ENCODE results near the gene EIF6. TPM values are rescaled to one million over a fixed set of nuclear protein-coding genes. Genes with fewer than 3 reads are reported as not detected.
A peak's percentile ranks its signal among the peaks of the same experiment; 100 is the strongest.

The EIF6 gene
- total RNA-seq, 3 donors from 2014 or later = 105 to 206 (median 182) TPM

GRCh38 chr20:35292504-35293285, 8.1 kb upstream of the EIF6 start:
- intact Hi-C loops (cut with DNase I, micrococcal nuclease) = no loop called here
- TF ChIP-seq CTCF (IDR thresholded peaks at IDR 0.05) = no peak
- DNase-seq (peak in 1 of 3 donors; percentile 7), ATAC-seq (no peak)
- Histone ChIP-seq H3K36me3 (ENCODE audit: low read depth) (no peaks in the 10 kb centered on the region), H3K4me1 (ENCODE audit: low read depth) (no peaks in the 10 kb centered on the region), H3K9me3 (no peaks in the 10 kb centered on the region), H3K4me3 (no peak overlapping the region)

DNA sequence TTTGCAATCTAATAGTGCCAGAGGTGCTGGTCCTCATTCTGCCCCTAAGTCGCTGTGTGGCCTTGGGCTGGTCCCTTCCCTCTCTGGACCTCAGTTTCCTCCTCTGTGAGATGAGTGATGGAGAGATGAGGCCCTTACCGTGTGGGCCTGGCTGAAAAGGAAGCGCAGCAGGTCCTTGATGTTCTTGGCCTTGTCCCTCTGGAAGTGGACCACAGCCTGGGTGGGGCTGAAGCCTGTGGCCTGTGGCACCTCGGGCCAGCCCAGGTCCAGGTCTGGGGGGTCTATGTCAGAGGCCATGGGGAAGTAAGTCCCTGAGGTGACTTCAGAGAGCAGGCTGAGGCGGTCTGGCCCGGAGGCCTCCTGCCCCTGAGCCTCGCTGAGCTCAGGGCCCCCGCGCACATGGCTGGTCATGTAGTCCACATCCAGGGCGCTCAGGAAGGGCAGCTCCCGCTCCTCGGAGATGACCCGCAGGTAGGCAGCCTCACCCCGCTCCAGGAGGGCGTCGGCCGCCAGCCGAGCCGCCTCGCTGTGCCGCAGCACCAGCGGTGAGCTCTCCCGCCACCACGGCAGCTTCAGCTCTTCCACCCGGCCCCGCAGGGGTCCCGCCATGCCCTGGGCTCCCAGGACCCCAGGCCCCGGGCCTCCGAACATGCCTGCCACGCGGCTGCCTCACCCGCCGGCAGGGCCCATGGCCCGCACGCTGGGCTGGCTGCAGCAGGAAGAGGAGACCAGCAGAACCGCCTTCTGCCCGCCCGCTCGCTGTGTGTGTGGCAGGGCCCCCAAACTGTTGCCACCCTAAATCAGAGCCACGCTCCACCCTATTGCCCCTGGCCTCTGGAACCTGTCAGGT, 7.3 kb upstream of the EIF6 start, which contains the start of gene FAM83C:
TSS of gene FAM83C (minus strand) at position 772 of the 850 bp plus-strand sequence. CDS start at position 651, 121 bp downstream.
- no peak for TF ChIP-seq CTCF (IDR thresholded peaks at IDR 0.05)
- no peak within 1 kb of the TSS for H3K4me3 ChIP-seq
- no peaks in the 10 kb centered on the region for H3K4me1 ChIP-seq (ENCODE audit: low read depth)
- peak in 1 of 3 donors; percentile 24 for DNase-seq
- H3K36me3 ChIP-seq (ENCODE audit: low read depth) = no peaks in the 10 kb centered on the region
- intact Hi-C loops (cut with DNase I, micrococcal nuclease) = no loop called here
- ATAC-seq = no peak
- no peaks in the 10 kb centered on the region for H3K9me3 ChIP-seq

GRCh38 chr20:35290887-35291417, 6.4 kb upstream of the EIF6 start:
- no peak for TF ChIP-seq CTCF (IDR thresholded peaks at IDR 0.05)
- H3K4me1 ChIP-seq (ENCODE audit: low read depth) = peaks cover 1% of the 10 kb centered on the region
- H3K4me3 ChIP-seq = no peak overlapping the region
- ATAC-seq = no peak
- H3K36me3 ChIP-seq (ENCODE audit: low read depth) = no peaks in the 10 kb centered on the region
- intact Hi-C loops (cut with DNase I, micrococcal nuclease) = no loop called here
- DNase-seq = peak in 1 of 3 donors; percentile 19
- no peaks in the 10 kb centered on the region for H3K9me3 ChIP-seq

DNA sequence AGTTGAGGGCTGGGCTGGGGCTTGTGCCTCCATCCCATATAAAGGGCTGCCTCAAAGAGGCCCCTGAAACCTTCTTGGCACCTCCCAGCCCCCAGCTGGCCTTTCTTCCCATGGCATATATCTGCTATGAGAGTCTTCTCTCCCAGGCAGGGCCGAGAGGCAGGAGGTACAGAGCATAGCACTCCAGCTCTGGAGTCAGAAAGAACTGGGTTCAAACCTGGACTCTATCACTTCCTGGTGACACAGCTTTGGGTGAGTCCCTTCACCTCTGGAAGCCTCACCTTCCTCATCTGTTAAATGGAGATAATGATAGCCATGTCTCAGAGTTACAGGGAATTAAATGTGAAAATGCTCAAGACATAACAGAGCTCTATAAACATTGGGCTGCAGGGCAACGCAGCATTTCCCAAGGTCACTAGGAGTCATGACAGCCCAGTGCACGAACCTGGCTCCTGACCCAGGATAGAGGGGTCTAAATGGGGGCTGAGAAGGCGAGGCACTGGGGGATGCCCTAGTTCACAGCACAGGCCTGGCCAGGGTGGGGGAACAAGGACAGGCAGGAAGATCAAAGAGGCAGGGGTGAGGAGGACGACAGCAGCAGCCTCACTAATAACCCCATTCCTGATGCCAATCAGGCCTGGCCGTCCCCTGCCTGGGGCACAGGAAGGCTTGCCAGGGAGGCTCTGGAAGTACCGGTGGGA, 5.8 kb upstream of the EIF6 start:
- peaks cover 7% of the 10 kb centered on the region for H3K4me1 ChIP-seq (ENCODE audit: low read depth)
- no peaks in the 10 kb centered on the region for H3K9me3 ChIP-seq
- no peaks in the 10 kb centered on the region for H3K36me3 ChIP-seq (ENCODE audit: low read depth)
- H3K4me3 ChIP-seq = no peak overlapping the region
- intact Hi-C loops (cut with DNase I, micrococcal nuclease) = no loop called here
- ATAC-seq = peak; percentile 15
- no peak for TF ChIP-seq CTCF (IDR thresholded peaks at IDR 0.05)
- DNase-seq = no peak

Data from mucosa of descending colon (tissue), 3 donors.